ENCODE data around the gene PPIB. TPM values are rescaled to one million over a fixed set of nuclear protein-coding genes. Genes with fewer than 3 reads are reported as not detected.

The PPIB gene
- total RNA-seq, 1 experiment from 2014 or later: 458 TPM

DNA sequence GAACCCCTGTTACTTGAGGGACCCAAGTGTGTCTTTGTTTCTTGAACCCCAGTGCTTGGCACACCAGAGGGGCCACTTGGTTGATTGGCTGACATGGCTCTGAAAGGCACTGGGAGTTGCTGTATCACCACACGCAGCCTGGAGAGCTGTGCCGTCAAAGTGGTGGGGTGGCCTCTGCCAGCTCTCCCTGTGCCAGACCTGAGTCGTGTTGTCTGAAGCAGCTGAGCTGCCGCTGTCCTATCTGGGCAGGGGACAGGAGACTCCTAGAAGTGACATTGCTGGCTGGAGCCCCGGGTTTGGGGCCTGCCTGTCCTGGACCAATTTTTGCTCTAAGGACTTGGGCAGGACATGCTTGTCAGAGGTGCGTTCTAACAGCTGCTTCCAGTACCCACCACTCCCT, 16.8 kb downstream of the PPIB start:
- DNase-seq: no peak
- no peaks in the 10 kb centered on the region for H3K27me3 ChIP-seq (replicated peaks; ENCODE audit: control insufficient read depth, insufficient read depth, low read length)
- H3K4me1 ChIP-seq: peaks cover 2% of the 10 kb centered on the region; the same call in 1 of the 2 replicates
- H3K36me3 ChIP-seq (ENCODE audit: control insufficient read depth, insufficient read depth, low read length): no peaks in the 10 kb centered on the region
- intact Hi-C loops (cut with micrococcal nuclease; ENCODE audit: unreplicated experiment): no loop called here
- POLR2A ChIA-PET: no interaction called here
- H3K4me3 ChIP-seq (ENCODE audit: low read depth, low read length): no peak overlapping the region
- TF ChIP-seq, protein P1, sequence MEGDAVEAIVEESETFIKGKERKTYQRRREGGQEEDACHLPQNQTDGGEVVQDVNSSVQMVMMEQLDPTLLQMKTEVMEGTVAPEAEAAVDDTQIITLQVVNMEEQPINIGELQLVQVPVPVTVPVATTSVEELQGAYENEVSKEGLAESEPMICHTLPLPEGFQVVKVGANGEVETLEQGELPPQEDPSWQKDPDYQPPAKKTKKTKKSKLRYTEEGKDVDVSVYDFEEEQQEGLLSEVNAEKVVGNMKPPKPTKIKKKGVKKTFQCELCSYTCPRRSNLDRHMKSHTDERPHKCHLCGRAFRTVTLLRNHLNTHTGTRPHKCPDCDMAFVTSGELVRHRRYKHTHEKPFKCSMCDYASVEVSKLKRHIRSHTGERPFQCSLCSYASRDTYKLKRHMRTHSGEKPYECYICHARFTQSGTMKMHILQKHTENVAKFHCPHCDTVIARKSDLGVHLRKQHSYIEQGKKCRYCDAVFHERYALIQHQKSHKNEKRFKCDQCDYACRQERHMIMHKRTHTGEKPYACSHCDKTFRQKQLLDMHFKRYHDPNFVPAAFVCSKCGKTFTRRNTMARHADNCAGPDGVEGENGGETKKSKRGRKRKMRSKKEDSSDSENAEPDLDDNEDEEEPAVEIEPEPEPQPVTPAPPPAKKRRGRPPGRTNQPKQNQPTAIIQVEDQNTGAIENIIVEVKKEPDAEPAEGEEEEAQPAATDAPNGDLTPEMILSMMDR (IDR thresholded peaks at IDR 0.05; ENCODE audit: insufficient read depth in 1 of 2, low read depth in 1 of 2, low read length in 1 of 2, severe bottlenecking in 1 of 2, unreplicated experiment in 1 of 2): no peak
- H3K4me1 Mint-ChIP-seq (ENCODE audit: low read depth, unreplicated experiment): no peaks in the 10 kb centered on the region
- H3K9me3 Mint-ChIP-seq (ENCODE audit: unreplicated experiment): no peaks in the 10 kb centered on the region
- peaks cover 26% of the 10 kb centered on the region for H3K36me3 Mint-ChIP-seq (ENCODE audit: insufficient read depth, unreplicated experiment)
- BruUV-seq (replicated peaks): no TSS peak
- no peak overlapping the region for H3K4me3 Mint-ChIP-seq (ENCODE audit: unreplicated experiment)
- no peaks in the 10 kb centered on the region for H3K27me3 Mint-ChIP-seq (ENCODE audit: insufficient read depth, unreplicated experiment)
- H3K9me3 ChIP-seq: no peaks in the 10 kb centered on the region
- H3K27ac Mint-ChIP-seq (ENCODE audit: unreplicated experiment): no peak overlapping the region
- CTCF ChIA-PET: no interaction called here

DNA sequence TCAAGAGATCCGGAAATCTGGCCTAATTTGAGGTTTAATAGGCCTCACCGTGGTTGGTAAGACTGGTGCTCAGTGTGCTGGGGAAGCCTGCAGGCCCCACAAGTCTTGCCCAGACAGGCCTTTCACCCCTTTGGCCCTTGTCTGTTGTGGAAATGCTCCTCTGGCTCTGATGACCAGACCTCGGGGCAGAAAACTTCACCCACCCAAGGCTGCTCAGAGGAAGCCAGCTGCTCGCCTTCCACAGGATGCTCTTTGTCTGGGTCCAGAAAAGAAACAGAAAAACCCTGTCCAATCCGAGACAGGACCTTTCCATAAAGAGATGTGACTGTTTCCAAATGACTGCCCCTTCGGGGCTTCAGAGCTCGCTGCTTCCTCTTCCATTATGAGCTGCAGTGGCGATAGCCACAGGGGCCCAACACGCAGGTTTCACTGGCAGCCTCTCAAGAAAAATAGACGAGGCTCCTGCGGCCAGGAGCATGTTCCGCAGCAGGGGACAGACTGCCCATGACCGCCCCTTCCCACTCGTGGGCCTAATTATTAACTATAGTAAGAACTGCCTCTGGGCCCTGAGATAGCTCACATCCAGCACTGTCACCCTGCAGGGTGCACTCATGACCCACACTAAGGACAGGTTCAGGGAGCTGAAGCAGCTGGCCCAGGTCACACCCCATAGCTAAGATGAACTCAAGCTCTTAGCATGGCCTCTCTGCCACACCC, 18.1 kb downstream of the PPIB start:
- Histone ChIP-seq H3K36me3 (ENCODE audit: control insufficient read depth, insufficient read depth, low read length) (no peaks in the 10 kb centered on the region), H3K27me3 (replicated peaks; ENCODE audit: control insufficient read depth, insufficient read depth, low read length) (no peaks in the 10 kb centered on the region), H3K9me3 (no peaks in the 10 kb centered on the region), H3K4me3 (ENCODE audit: low read depth, low read length) (no peak overlapping the region), H3K4me1 (no peaks in the 10 kb centered on the region)
- Mint-ChIP-seq H3K27ac (ENCODE audit: unreplicated experiment) (no peak overlapping the region), H3K4me3 (ENCODE audit: unreplicated experiment) (no peak overlapping the region), H3K27me3 (ENCODE audit: insufficient read depth, unreplicated experiment) (no peaks in the 10 kb centered on the region), H3K4me1 (ENCODE audit: low read depth, unreplicated experiment) (no peaks in the 10 kb centered on the region), H3K36me3 (ENCODE audit: insufficient read depth, unreplicated experiment) (peaks cover 26% of the 10 kb centered on the region), H3K9me3 (ENCODE audit: unreplicated experiment) (no peaks in the 10 kb centered on the region)
- ChIA-PET POLR2A (no interaction called here), CTCF (no interaction called here)
- intact Hi-C loops (cut with micrococcal nuclease; ENCODE audit: unreplicated experiment): no loop called here
- DNase-seq: no peak
- TF ChIP-seq, protein P1 (IDR thresholded peaks at IDR 0.05; ENCODE audit: insufficient read depth in 1 of 2, low read depth in 1 of 2, low read length in 1 of 2, severe bottlenecking in 1 of 2, unreplicated experiment in 1 of 2): no peak
- no TSS peak for BruUV-seq (replicated peaks)

DNA sequence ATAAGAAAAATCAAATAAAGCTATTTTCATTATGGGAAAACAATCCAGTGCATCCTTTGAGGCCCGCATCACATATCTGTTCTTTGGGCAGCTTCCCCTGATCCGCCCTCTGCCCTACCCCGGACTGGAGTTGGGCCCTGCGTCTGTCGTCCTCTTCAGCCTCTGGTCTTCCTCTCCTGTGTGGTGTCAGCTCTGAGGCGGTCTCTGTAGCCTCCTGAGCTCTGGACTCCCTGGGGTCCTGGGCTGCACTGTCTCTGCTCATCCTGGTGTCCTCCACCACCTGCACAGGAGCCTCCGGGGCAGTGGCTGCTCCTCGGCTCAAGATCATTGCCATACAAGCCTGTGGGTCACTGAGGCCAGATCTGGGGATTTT, 18.6 kb downstream of the PPIB start:
- Histone ChIP-seq H3K36me3 (ENCODE audit: control insufficient read depth, insufficient read depth, low read length) (no peaks in the 10 kb centered on the region), H3K9me3 (no peaks in the 10 kb centered on the region), H3K4me1 (no peaks in the 10 kb centered on the region), H3K27me3 (replicated peaks; ENCODE audit: control insufficient read depth, insufficient read depth, low read length) (no peaks in the 10 kb centered on the region), H3K4me3 (ENCODE audit: low read depth, low read length) (no peak overlapping the region)
- DNase-seq: no peak
- ChIA-PET CTCF (no interaction called here), POLR2A (no interaction called here)
- TF ChIP-seq, protein P1 (IDR thresholded peaks at IDR 0.05; ENCODE audit: insufficient read depth in 1 of 2, low read depth in 1 of 2, low read length in 1 of 2, severe bottlenecking in 1 of 2, unreplicated experiment in 1 of 2): no peak
- H3K9me3 Mint-ChIP-seq (ENCODE audit: unreplicated experiment): no peaks in the 10 kb centered on the region
- no peak overlapping the region for H3K4me3 Mint-ChIP-seq (ENCODE audit: unreplicated experiment)
- intact Hi-C loops (cut with micrococcal nuclease; ENCODE audit: unreplicated experiment): no loop called here
- H3K27me3 Mint-ChIP-seq (ENCODE audit: insufficient read depth, unreplicated experiment): no peaks in the 10 kb centered on the region
- H3K36me3 Mint-ChIP-seq (ENCODE audit: insufficient read depth, unreplicated experiment): peaks cover 20% of the 10 kb centered on the region
- H3K27ac Mint-ChIP-seq (ENCODE audit: unreplicated experiment): no peak overlapping the region
- BruUV-seq (replicated peaks): no TSS peak
- H3K4me1 Mint-ChIP-seq (ENCODE audit: low read depth, unreplicated experiment): no peaks in the 10 kb centered on the region
